ENCODE results near the gene FSTL4.
"Not testable (repeated sequence)": the region's sequence is repeated elsewhere in the genome, so short reads cannot be mapped to it uniquely, and the experiment has no call there.

FSTL4 gene

DNA sequence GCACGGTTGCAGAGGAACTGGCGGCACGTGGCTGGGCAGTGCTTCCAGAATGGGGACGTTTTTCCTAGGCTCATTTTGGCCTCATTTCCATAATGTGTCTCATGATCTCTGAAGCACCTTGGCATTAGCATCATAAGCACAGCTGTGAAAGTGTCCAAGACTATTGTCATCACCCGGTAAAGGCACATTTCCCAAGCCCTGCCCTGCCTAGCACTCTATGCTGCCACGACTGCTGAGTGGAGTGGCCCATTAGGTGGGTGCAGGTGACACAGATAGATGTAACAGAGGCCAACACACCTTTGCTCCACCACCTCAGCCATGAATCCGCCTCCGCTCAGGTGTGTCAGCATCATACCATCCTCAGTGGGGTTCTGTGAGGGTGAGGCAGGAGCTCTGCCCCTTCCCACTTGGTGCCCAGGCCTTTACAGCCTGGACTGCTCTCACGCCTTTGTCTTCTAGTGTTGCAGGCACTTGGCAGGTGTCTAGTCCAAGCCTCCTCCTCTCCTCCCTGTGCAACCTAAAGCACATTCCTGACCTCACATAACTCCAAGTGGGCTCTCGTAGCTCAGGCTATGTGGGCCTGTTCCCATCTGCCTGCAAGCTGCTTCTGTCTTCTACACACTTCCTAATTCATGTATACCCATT, 213.0 kb downstream of the FSTL4 start:
- DNase-seq, result no peak

DNA sequence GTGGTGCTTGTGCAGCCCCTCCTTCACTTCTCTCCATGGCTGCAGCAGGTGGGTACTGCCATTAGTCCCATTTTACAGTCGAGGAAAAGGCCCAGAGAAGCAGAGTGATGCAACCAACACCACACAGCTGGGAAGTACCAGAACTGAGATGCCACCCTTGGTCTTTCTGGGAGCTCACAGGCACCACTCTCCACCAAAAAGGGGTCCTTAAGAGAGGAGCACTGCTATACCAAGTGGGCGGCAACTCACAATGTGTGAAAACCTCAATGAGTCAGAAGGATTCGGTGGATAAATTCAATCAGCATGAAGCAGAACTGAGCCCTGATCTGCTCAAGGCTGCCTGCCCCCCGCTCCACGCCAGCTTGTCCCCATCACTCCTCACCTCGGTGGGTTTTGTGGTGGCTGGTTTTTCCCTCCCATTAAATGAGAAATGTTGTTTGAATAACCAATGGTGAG, 213.7 kb downstream of the FSTL4 start:
- no peak for DNase-seq

DNA sequence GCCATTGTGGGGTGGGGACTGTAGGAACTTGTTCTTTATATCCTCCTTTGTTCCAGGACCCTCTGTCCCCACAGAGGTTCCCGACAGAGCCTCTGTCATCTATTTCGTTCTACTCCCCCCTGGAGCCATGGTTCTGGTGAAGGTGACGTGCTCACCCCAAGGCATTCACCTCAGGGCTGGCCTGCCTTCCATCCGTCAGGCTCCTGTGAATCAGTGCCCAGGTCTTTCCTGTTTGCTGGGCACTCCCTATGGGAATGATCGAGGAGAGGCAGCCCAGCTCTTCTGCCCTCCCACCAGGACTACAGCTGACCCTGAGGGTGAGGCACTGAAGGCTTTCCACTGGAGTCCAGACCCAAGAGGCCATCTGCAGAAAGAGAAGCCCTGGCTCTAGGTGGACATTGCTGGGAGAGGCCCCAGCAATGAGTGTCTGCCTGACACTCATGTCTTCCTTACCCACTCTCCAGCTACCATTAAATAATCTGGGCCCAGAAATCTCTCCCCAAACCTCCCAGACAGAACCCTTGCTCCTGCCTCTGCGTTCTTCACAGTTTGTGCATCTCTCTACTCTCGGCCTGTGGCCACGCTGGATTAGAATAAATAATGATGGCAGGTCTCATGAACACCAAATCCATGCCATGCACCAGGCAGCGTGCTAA, 214.2 kb downstream of the FSTL4 start:
- DNase-seq, result no peak

DNA sequence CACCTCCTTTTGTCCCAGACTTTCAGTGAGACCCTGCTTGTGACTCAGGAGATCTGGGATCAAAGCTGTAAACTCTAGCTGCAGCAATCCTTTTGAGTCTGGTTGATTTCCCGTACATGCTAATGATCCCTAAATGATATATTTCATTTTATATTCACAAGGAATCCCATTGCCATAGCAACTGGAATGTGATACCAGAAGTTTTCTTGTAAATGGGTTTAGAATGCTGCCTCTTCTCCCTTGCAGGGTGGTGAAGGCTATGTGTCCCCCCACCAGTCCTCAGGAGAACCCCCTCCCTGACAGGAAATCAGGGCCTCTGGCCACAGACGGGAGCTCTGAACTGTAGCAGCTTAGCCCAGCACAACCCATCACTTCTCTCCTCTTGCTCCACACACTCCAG, 215.0 kb downstream of the FSTL4 start:
- no peak for DNase-seq

GRCh38 chr5:133396814-133397213, 215.5 kb downstream of the FSTL4 start:
- peak; percentile 66 for DNase-seq

GRCh38 chr5:133396187-133396741, 216.1 kb downstream of the FSTL4 start:
- peak; percentile 46 for DNase-seq

- not testable (repeated sequence) for DNase-seq
These were observed 217.1 kb downstream of the FSTL4 start for GRCh38 chr5:133395207-133395606.

DNA sequence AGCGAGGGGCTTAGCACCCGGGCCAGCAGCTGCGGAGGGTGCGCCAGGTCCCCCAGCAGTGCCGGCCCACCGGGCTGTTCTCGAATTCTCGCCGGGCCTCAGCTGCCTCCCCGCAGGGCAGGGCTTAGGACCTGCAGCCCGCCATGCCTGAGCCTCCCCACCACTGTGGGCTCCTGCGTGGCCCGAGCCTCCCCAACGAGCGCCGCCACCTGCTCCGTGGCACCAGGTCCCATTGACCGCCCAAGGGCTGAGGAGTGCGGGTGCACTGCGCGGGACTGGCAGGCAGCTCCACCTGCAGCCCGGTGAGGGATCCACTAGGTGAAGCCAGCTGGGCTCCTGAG, 217.9 kb downstream of the FSTL4 start:
- DNase-seq, result not testable (repeated sequence)

DNA sequence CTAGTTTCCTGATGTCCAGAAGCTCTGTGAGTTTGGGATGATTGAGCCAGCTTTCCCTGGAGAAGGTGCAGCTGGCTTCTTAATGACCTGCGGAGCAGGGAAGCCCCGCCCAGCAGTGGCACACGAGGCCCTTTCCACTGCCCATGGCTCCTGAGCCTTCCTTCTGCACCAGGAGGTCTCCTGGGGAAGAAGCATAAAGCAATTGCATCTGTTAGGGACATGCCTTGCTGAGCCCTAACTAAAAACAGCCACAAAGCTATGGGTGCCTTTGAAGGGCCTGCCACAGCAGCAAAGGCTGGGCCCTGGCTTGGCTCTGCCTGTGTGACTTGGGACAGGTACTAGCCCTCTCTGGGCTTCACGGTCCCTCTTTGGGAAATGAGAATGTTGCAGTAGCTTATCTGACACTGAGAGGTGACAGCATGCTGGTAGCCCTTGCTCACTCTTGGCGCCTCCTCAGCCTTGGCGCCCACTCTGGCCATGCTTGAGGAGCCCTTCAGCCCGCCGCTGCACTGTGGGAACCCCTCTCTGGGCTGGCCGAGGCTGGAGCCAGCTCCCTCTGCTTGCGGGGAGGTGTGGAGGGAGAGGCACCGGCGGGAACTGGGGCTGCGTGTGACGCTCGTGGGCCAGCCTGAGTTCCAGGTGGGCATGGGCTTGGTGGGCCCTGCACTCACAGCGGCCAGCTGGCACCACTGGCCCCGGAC, 218.4 kb downstream of the FSTL4 start:
- DNase-seq, result no peak

- no peak for DNase-seq
These were observed 219.9 kb downstream of the FSTL4 start for GRCh38 chr5:133392448-133392847.

DNA sequence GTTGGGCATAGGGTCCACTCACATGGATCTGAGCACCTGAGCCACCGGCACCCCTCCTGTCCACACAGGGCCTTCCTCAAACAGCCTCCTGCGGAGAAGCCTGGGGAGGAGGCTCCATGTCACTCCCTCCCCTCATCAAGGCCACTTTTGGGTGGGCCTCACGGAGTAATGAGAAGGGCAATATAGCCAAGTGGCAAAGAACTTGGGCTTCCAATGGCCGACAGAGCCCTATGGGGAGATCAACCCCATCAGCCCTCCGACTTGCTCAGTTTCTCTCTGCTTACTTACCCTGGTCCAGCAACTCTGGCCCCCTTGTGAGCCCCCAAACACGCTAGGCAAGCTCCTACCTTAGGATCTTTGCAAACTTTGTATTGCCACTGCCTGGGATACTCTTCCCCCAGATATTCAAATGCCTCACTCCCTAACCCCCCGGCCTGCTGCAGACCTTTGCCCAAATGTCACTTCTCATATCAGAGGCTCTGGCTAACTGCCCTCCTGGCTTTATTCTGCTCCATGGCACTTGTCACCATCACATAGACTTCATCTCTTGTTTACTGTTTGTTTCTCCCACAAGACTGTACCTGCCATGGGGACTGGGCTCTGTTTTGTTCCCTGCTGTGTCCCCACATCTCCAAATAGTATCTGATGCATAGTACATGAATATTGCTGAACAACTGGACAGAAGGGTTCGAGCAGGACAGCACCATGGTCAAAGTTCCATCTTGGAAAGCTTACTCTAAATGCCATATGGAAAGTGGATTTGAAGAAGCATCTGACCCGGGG, 220.8 kb downstream of the FSTL4 start:
- DNase-seq, result no peak

DNA sequence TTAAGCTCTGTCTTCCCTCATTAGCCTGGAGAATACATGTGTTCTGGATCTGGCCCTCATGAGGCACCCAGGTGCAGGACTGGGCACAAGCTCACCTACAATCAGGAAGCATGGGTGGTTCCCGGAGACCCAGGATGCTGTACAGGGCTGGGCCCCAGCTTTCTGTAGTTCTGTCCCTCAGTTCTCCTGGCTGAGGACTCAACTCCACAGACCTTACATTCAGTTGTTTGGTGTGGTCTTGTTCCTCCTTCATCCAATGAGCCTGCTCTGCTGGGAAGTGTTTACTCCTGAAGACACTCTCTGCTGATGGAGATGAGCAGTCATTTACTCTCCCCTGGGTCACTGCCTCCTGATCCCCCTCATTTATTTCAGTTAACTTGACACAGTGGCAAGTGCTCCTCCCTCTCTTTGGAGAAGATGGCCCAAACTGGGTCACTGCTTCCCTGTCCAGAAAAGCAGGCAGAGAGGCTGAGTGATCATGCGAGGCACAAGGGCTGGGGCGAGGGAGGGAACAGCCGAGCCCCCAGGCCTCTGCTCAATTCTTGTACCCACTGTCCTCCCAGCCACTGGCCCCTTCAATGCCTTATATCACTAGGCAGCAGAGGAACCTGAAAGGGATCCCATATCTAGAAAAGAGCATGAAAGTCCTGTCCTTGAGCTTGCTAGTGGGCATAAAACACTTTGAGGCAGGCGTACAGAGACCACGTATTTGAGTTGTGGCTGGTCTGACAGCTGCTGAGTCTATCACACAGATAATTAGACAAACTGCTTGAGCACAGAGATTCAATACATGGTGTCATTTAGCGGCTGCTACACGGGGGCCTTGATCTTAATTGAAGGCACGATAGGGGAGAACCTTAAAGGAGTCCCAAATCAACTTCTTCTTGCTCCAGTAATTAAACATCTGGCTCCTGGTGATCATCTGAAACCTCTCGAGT, 221.7 kb downstream of the FSTL4 start:
- peak; percentile 84 for DNase-seq

GRCh38 chr5:133389066-133389590, 223.2 kb downstream of the FSTL4 start:
- no peak for DNase-seq

- no peak for DNase-seq
These were observed 224.7 kb downstream of the FSTL4 start for GRCh38 chr5:133387621-133388020.

DNA sequence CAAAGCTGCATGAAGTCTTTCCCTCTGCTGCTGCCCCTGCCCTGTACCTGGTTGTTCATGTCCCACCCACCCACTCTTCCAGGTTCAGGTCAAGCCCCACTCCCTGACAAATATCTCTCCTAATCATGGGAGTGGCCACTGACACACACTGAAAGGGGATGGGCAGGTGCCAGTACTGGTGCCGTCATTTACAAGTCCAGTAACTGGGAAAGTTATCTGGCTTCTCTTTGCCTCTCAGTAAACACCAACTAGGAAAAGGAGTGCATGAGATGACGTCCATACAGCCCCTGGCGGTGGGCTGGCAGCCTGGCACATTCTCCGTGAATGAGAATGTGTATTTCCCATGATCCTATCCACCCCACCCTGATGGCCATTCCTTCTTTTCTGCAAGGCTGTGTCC, 225.2 kb downstream of the FSTL4 start:
- DNase-seq, result no peak

DNA sequence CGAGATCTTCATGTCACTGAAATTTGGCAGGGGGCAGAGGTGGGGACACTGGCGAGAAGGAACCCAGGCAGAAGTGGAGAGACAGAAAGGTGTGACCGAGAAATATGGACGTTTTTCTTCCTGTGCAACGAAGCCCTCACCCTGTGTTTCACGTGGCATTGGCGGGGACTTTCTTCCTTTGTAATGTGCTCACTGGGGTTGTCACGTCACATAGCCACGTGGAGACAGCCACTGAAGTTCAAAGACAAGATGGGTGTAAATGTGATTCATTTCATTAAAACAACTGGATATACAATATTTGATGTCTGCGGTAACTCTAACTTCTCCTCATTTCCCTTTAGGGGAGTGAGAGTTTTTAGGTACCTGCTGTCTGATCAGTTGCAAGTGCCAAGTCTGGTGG, 225.7 kb downstream of the FSTL4 start:
- DNase-seq, result no peak

- DNase-seq, result no peak
These were observed 227.0 kb downstream of the FSTL4 start for GRCh38 chr5:133385346-133385745.

- no peak for DNase-seq
These were observed 227.4 kb downstream of the FSTL4 start for GRCh38 chr5:133384903-133385302.

GRCh38 chr5:133384120-133384855, 228.1 kb downstream of the FSTL4 start:
- DNase-seq, result no peak

GRCh38 chr5:133383580-133383939, 228.8 kb downstream of the FSTL4 start:
- DNase-seq, result peak; percentile 39

Measured in eye (tissue), 1 donor.